ENCODE results near the gene PSMD9.

DNA sequence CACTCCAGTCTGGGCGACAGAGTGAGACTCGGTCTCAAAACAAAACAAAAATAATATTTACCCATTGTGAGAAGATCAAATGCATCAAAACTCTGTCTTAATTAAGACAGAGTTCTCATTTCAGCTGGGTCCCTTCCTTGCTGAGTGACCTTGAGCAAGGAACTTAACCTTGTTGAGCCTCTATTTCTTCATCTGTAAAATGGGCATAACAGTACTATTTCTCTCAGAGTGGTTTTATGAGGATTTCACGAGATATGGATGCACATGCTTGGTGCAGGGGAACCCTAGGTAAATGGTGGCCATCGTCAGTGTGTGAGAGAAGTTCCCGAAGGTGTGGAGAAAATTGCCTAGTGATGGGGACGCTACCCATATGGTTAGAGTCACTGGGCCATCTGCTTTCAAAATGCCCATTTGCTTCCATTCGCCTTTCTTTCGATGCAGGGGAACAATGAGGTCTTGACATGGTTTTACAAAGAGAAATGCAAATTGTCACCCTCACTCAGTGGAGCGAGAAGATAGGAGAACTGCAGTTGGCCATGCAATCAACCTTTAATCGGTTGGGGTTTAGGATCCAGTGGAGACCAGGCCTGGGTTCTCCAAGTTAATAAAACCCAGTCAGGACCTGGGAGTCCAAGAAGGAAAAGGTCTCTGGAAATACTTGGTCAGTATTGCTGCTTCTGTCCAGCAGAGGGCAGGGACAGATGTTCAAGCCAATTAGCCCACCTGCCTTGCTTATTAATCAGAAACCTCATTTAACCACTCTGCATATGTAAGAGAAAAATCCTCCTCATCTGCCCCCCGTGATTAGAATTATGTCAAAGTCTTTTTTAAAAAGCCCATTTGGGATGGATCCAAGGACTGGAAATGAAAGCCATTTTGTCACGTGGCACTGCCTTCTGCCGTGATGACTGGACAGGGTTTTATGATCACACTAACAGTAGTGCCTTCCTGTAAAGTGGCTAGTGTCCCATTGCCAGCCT lies 67.0 kb downstream of the PSMD9 start:
- no peak for TF ChIP-seq SMC3 (conservative IDR thresholded peaks at IDR 0.05; ENCODE audit: poor library complexity)
- TF ChIP-seq, protein P1, sequence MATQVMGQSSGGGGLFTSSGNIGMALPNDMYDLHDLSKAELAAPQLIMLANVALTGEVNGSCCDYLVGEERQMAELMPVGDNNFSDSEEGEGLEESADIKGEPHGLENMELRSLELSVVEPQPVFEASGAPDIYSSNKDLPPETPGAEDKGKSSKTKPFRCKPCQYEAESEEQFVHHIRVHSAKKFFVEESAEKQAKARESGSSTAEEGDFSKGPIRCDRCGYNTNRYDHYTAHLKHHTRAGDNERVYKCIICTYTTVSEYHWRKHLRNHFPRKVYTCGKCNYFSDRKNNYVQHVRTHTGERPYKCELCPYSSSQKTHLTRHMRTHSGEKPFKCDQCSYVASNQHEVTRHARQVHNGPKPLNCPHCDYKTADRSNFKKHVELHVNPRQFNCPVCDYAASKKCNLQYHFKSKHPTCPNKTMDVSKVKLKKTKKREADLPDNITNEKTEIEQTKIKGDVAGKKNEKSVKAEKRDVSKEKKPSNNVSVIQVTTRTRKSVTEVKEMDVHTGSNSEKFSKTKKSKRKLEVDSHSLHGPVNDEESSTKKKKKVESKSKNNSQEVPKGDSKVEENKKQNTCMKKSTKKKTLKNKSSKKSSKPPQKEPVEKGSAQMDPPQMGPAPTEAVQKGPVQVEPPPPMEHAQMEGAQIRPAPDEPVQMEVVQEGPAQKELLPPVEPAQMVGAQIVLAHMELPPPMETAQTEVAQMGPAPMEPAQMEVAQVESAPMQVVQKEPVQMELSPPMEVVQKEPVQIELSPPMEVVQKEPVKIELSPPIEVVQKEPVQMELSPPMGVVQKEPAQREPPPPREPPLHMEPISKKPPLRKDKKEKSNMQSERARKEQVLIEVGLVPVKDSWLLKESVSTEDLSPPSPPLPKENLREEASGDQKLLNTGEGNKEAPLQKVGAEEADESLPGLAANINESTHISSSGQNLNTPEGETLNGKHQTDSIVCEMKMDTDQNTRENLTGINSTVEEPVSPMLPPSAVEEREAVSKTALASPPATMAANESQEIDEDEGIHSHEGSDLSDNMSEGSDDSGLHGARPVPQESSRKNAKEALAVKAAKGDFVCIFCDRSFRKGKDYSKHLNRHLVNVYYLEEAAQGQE (IDR thresholded peaks at IDR 0.05; ENCODE audit: borderline replicate concordance) = no peak
- TF ChIP-seq, protein P2, sequence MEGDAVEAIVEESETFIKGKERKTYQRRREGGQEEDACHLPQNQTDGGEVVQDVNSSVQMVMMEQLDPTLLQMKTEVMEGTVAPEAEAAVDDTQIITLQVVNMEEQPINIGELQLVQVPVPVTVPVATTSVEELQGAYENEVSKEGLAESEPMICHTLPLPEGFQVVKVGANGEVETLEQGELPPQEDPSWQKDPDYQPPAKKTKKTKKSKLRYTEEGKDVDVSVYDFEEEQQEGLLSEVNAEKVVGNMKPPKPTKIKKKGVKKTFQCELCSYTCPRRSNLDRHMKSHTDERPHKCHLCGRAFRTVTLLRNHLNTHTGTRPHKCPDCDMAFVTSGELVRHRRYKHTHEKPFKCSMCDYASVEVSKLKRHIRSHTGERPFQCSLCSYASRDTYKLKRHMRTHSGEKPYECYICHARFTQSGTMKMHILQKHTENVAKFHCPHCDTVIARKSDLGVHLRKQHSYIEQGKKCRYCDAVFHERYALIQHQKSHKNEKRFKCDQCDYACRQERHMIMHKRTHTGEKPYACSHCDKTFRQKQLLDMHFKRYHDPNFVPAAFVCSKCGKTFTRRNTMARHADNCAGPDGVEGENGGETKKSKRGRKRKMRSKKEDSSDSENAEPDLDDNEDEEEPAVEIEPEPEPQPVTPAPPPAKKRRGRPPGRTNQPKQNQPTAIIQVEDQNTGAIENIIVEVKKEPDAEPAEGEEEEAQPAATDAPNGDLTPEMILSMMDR (IDR thresholded peaks at IDR 0.05; ENCODE audit: poor library complexity, severe bottlenecking) = no peak
- no peak for TF ChIP-seq POLR2AphosphoS5 (IDR thresholded peaks at IDR 0.05)
- TF ChIP-seq EP300 (conservative IDR thresholded peaks at IDR 0.05; ENCODE audit: poor library complexity, severe bottlenecking) = no peak
- TF ChIP-seq TAF1 (IDR thresholded peaks at IDR 0.05; ENCODE audit: low read depth) = no peak
